Stimulated activated naive B cell treated with anti-CD40 and anti-IgM and Interleukin-4, amounts not matched to agents 10 μg/mL and 1 μg/mL and 100 μg/mL, for 72 hours (primary cell): Measurements from ENCODE around the gene STT3A.

Experiments used
- ATAC-seq, 2 donors: fragments of 150-1000 bp; cut with Tn5 transposase; replicated peaks; 2 replicates each; pipeline ENCODE4 v1.10.0; 2021; ENCODE audit warnings: moderate library complexity in 1 of 2
- DNase-seq: peaks from one replicate; pipeline ENCODE4 v3.0.0; 2021
- H3K27ac Mint-ChIP-seq: one replicate; pipeline ENCODE4 v1.8.0; 2022; ENCODE audit warnings: mild to moderate bottlenecking, mixed read lengths
- H3K27me3 Mint-ChIP-seq, 2 donors: one replicate each; pipeline ENCODE4 v1.8.0; 2022; ENCODE audit warnings: mixed read lengths in 2 of 2
- H3K36me3 Mint-ChIP-seq, 2 donors: one replicate each; pipeline ENCODE4 v1.8.0; 2022; ENCODE audit warnings: mixed read lengths in 2 of 2, mild to moderate bottlenecking in 1 of 2
- H3K4me1 Mint-ChIP-seq, 2 donors: one replicate each; pipeline ENCODE4 v1.8.0; 2022; ENCODE audit warnings: mixed read lengths in 2 of 2, mild to moderate bottlenecking in 1 of 2
- H3K4me3 Mint-ChIP-seq, 2 donors: one replicate each; pipeline ENCODE4 v1.8.0; 2022; ENCODE audit warnings: mild to moderate bottlenecking in 2 of 2, mixed read lengths in 2 of 2, moderate library complexity in 1 of 2
- H3K9me3 Mint-ChIP-seq, 2 donors: one replicate each; pipeline ENCODE4 v1.8.0; 2022; ENCODE audit warnings: mixed read lengths in 2 of 2, mild to moderate bottlenecking in 1 of 2

The STT3A gene

GRCh38 chr11:125662689-125663088 lies 70.0 kb downstream of the STT3A start:
- no peak for ATAC-seq
- peaks cover 29 to 49% of the 10 kb centered on the region in 2 donors for H3K36me3 Mint-ChIP-seq
- peaks cover 13% of the 10 kb centered on the region in 2 donors for H3K9me3 Mint-ChIP-seq

GRCh38 chr11:125663910-125664309 lies 71.3 kb downstream of the STT3A start:
- Mint-ChIP-seq H3K36me3 (peaks cover 29 to 51% of the 10 kb centered on the region in 2 donors), H3K4me3 (no peak overlapping the region)

More at GRCh38 chr11:125662689-125663088, 70.0 kb downstream of the STT3A start:
- Mint-ChIP-seq H3K4me3 (no peak overlapping the region), H3K4me1 (no peaks in the 10 kb centered on the region), H3K27me3 (no peaks in the 10 kb centered on the region), H3K27ac (no peak overlapping the region)
- DNase-seq = no peak

GRCh38 chr11:125667151-125667550 lies 74.5 kb downstream of the STT3A start:
- H3K9me3 Mint-ChIP-seq = peaks cover 13% of the 10 kb centered on the region in 2 donors
- H3K4me3 Mint-ChIP-seq = no peak overlapping the region
- ATAC-seq = no peak
- H3K36me3 Mint-ChIP-seq = peaks cover 33 to 54% of the 10 kb centered on the region in 2 donors
- no peaks in the 10 kb centered on the region for H3K27me3 Mint-ChIP-seq
- H3K27ac Mint-ChIP-seq = no peak overlapping the region
- H3K4me1 Mint-ChIP-seq = no peaks in the 10 kb centered on the region
- no peak for DNase-seq

More at GRCh38 chr11:125663910-125664309, 71.3 kb downstream of the STT3A start:
- ATAC-seq = no peak
- no peak overlapping the region for H3K27ac Mint-ChIP-seq
- no peak for DNase-seq
- no peaks in the 10 kb centered on the region for H3K27me3 Mint-ChIP-seq
- H3K4me1 Mint-ChIP-seq = no peaks in the 10 kb centered on the region
- H3K9me3 Mint-ChIP-seq = peaks cover 13% of the 10 kb centered on the region in 2 donors

- ATAC-seq (no peak), DNase-seq (no peak)
- Mint-ChIP-seq H3K27me3 (no peaks in the 10 kb centered on the region), H3K27ac (no peak overlapping the region), H3K36me3 (peaks cover 27 to 39% of the 10 kb centered on the region in 2 donors), H3K4me1 (no peaks in the 10 kb centered on the region), H3K4me3 (no peak overlapping the region), H3K9me3 (peaks cover 10 to 11% of the 10 kb centered on the region in 2 donors)
These were observed 77.5 kb downstream of the STT3A start for GRCh38 chr11:125670172-125670571.

- Mint-ChIP-seq H3K27me3 (no peaks in the 10 kb centered on the region), H3K36me3 (peaks cover 21 to 29% of the 10 kb centered on the region in 2 donors), H3K4me3 (no peak overlapping the region), H3K4me1 (no peaks in the 10 kb centered on the region), H3K27ac (no peak overlapping the region), H3K9me3 (peaks cover 5 to 6% of the 10 kb centered on the region in 2 donors)
- ATAC-seq = no peak
- no peak for DNase-seq
These were observed 78.9 kb downstream of the STT3A start for GRCh38 chr11:125671561-125671960.
